ENCODE results near the gene PRL. TPM values are rescaled to one million over a fixed set of nuclear protein-coding genes. Genes with fewer than 3 reads are reported as not detected.

The PRL gene
- total RNA-seq, 4 donors from 2014 or later = not detected

- Histone ChIP-seq H3K27ac (no peak overlapping the region), H3K4me1 (peaks cover 0 to 9% (median 0%) of the 10 kb centered on the region in 3 donors), H3K9me3 (no peaks in the 10 kb centered on the region), H3K36me3 (no peaks in the 10 kb centered on the region), H3K4me3 (no peak overlapping the region), H3K27me3 (no peaks in the 10 kb centered on the region)
- ATAC-seq = no peak
- 90 to 92% methylated on average over 2 to 8 of the region's 8 CpGs for WGBS, 2 donors (ENCODE audit: low coverage in 1 of 2)
- TF ChIP-seq CTCF (IDR thresholded peaks at IDR 0.05) = no peak
- TF ChIP-seq POLR2A (IDR thresholded peaks at IDR 0.05) = no peak
- no peak for TF ChIP-seq POLR2AphosphoS5 (IDR thresholded peaks at IDR 0.05)
- TF ChIP-seq EP300 (IDR thresholded peaks at IDR 0.05) = no peak
Measured at GRCh38 chr6:22290045-22290444, 6.8 kb downstream of the PRL start.

GRCh38 chr6:22288721-22289120 lies 8.1 kb downstream of the PRL start:
- H3K36me3 ChIP-seq = no peaks in the 10 kb centered on the region
- WGBS, 2 donors (ENCODE audit: low coverage in 1 of 2) = 91 to 92% methylated on average over 16 to 18 of the region's 18 CpGs
- H3K27me3 ChIP-seq = no peaks in the 10 kb centered on the region
- no peak overlapping the region for H3K27ac ChIP-seq
- H3K4me3 ChIP-seq = no peak overlapping the region
- no peak for TF ChIP-seq EP300 (IDR thresholded peaks at IDR 0.05)
- no peak for TF ChIP-seq CTCF (IDR thresholded peaks at IDR 0.05)
- TF ChIP-seq POLR2A (IDR thresholded peaks at IDR 0.05) = no peak
- TF ChIP-seq POLR2AphosphoS5 (IDR thresholded peaks at IDR 0.05) = no peak
- ATAC-seq = no peak
- no peaks in the 10 kb centered on the region for H3K9me3 ChIP-seq
- H3K4me1 ChIP-seq = no peaks in the 10 kb centered on the region

- Histone ChIP-seq H3K4me1 (no peaks in the 10 kb centered on the region), H3K27me3 (no peaks in the 10 kb centered on the region), H3K9me3 (no peaks in the 10 kb centered on the region), H3K36me3 (no peaks in the 10 kb centered on the region), H3K4me3 (no peak overlapping the region), H3K27ac (no peak overlapping the region)
- 94 to 95% methylated on average over 2 of the region's 2 CpGs for WGBS, 2 donors (ENCODE audit: low coverage in 1 of 2)
- no peak for TF ChIP-seq CTCF (IDR thresholded peaks at IDR 0.05)
- no peak for ATAC-seq
Measured at GRCh38 chr6:22284666-22285065, 12.2 kb downstream of the PRL start.

- no peaks in the 10 kb centered on the region for H3K27me3 ChIP-seq
- no peak overlapping the region for H3K4me3 ChIP-seq
- H3K27ac ChIP-seq = no peak overlapping the region
- no peak for ATAC-seq
- no peaks in the 10 kb centered on the region for H3K4me1 ChIP-seq
- TF ChIP-seq EP300 (IDR thresholded peaks at IDR 0.05) (no peak), CTCF (IDR thresholded peaks at IDR 0.05) (no peak), POLR2A (IDR thresholded peaks at IDR 0.05) (no peak), POLR2AphosphoS5 (IDR thresholded peaks at IDR 0.05) (no peak)
- 89 to 95% methylated on average over 8 to 9 of the region's 9 CpGs for WGBS, 2 donors (ENCODE audit: low coverage in 1 of 2)
- no peaks in the 10 kb centered on the region for H3K9me3 ChIP-seq
- H3K36me3 ChIP-seq = no peaks in the 10 kb centered on the region
Measured at GRCh38 chr6:22281341-22282085, 15.3 kb downstream of the PRL start.

- Histone ChIP-seq H3K4me3 (no peak overlapping the region), H3K27me3 (no peaks in the 10 kb centered on the region), H3K9me3 (no peaks in the 10 kb centered on the region), H3K27ac (no peak overlapping the region), H3K36me3 (no peaks in the 10 kb centered on the region), H3K4me1 (no peaks in the 10 kb centered on the region)
- WGBS, 2 donors (ENCODE audit: low coverage in 1 of 2) = 92 to 100% methylated on average over 1 of the region's 2 CpGs
- TF ChIP-seq EP300 (IDR thresholded peaks at IDR 0.05) (no peak), CTCF (IDR thresholded peaks at IDR 0.05) (no peak), POLR2A (IDR thresholded peaks at IDR 0.05) (no peak), POLR2AphosphoS5 (IDR thresholded peaks at IDR 0.05) (no peak)
- no peak for ATAC-seq
Measured at GRCh38 chr6:22279427-22279826, 17.4 kb downstream of the PRL start.
